ENCODE results near the gene CELF3. TPM values are rescaled to one million over a fixed set of nuclear protein-coding genes. Genes with fewer than 3 reads are reported as not detected.

Gene CELF3
- total RNA-seq, 1 experiment from 2014 or later = not detected

DNA sequence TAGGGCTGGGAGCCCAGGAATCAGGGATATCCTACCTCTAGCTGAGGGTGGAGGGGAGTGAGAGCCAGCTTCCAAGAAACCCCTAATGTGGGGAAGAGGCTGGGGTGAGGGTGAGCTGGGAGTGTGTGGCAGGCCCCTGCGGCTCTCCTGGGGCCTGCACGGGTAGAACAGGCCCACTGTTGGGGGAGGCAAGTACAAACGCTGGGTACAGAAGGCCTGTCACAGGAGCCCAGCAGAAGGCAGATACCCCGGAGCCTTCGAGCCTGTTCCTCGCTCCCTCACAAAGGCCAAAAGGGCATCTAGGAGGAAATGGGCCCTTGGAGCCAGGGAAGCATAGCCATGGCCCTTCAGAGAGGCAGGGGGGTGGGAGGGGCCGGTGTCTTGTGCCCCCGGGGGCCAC, 13.7 kb downstream of the CELF3 start:
- H3K36me3 Mint-ChIP-seq (ENCODE audit: insufficient read depth, unreplicated experiment) = peaks cover 36% of the 10 kb centered on the region
- DNase-seq (ENCODE audit: unreplicated experiment) = no peak
- POLR2A ChIA-PET = no interaction called here
- H3K27me3 Mint-ChIP-seq (ENCODE audit: insufficient read depth, unreplicated experiment) = no peaks in the 10 kb centered on the region
- no peaks in the 10 kb centered on the region for H3K9me3 Mint-ChIP-seq (ENCODE audit: unreplicated experiment)
- CTCF ChIA-PET = no interaction called here
- H3K4me3 Mint-ChIP-seq (ENCODE audit: unreplicated experiment) = no peak overlapping the region
- H3K27ac Mint-ChIP-seq (ENCODE audit: low read depth, unreplicated experiment) = no peak overlapping the region
- peaks cover 6% of the 10 kb centered on the region for H3K4me1 Mint-ChIP-seq (ENCODE audit: insufficient read depth, unreplicated experiment)
- intact Hi-C loops (cut with micrococcal nuclease) = no loop called here
- TF ChIP-seq, protein P1, sequence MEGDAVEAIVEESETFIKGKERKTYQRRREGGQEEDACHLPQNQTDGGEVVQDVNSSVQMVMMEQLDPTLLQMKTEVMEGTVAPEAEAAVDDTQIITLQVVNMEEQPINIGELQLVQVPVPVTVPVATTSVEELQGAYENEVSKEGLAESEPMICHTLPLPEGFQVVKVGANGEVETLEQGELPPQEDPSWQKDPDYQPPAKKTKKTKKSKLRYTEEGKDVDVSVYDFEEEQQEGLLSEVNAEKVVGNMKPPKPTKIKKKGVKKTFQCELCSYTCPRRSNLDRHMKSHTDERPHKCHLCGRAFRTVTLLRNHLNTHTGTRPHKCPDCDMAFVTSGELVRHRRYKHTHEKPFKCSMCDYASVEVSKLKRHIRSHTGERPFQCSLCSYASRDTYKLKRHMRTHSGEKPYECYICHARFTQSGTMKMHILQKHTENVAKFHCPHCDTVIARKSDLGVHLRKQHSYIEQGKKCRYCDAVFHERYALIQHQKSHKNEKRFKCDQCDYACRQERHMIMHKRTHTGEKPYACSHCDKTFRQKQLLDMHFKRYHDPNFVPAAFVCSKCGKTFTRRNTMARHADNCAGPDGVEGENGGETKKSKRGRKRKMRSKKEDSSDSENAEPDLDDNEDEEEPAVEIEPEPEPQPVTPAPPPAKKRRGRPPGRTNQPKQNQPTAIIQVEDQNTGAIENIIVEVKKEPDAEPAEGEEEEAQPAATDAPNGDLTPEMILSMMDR (IDR thresholded peaks at IDR 0.05; ENCODE audit: unreplicated experiment) = no peak
- BruUV-seq (replicated peaks) = no TSS peak

DNA sequence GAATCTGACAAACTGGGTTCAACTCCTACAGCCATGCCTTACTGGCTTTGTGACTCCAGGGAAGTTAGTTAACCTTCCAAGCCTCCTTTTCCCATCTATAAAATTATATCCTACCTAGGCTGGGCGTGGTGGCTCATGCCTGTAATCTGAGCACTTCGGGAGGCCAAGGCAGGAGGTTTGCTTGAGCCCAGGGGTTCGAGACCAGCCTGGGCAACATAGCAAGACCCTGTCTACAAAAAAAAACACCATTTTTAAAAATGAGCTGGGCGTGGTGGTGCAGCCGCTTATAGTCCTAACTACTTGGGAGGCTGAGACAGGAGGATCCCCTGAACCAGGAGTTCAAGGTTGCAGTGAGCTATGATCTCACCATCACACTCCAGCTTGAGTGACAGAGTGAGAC, 15.1 kb downstream of the CELF3 start:
- intact Hi-C loops (cut with micrococcal nuclease) = no loop called here
- Mint-ChIP-seq H3K27ac (ENCODE audit: low read depth, unreplicated experiment) (no peak overlapping the region), H3K27me3 (ENCODE audit: insufficient read depth, unreplicated experiment) (no peaks in the 10 kb centered on the region), H3K9me3 (ENCODE audit: unreplicated experiment) (no peaks in the 10 kb centered on the region), H3K4me1 (ENCODE audit: insufficient read depth, unreplicated experiment) (peaks cover 6% of the 10 kb centered on the region), H3K36me3 (ENCODE audit: insufficient read depth, unreplicated experiment) (peaks cover 46% of the 10 kb centered on the region), H3K4me3 (ENCODE audit: unreplicated experiment) (no peak overlapping the region)
- BruUV-seq (replicated peaks) = no TSS peak
- no peak for DNase-seq (ENCODE audit: unreplicated experiment)
- TF ChIP-seq, protein P1 (IDR thresholded peaks at IDR 0.05; ENCODE audit: unreplicated experiment) = no peak
- ChIA-PET CTCF (interaction anchor here (0.8 to 2.5 kb wide), 3 partner anchors 10 to 135 kb away, joined by 3 to 5 read pairs (median 4); no protein-coding TSS in a partner anchor), POLR2A (interaction anchor here (0.6 kb wide), 2 partner anchors 42 to 118 kb away, joined by 3 read pairs; no protein-coding TSS in a partner anchor)

DNA sequence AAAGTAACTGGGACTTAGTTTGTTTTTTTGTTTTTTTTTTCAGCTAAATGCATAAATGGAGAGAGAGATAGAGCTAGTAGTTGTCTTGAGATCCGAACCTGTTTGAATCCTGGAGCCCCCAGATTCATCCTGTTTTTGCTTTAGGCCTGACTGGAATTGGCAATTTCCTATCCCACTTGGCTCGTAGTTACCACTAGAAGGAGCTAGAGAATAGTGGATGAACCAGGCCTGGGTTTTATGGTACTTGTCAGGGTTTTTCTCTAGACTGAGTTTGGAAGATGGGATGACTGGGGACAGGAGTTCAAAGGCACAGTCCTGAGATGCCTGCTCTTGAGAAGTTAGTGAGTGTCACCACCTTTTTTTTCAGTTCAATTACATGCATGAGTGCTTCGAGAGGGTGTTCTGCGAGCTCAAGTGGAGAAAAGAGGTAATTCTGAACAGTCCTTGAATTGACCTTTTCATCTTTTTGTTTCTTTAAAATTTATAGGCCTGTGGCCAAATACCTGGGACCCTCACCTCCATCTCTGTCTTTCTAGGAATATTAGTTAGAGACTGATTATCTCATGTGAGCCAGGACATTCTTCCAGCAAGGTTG, 23.4 kb downstream of the CELF3 start:
- Mint-ChIP-seq H3K4me1 (ENCODE audit: insufficient read depth, unreplicated experiment) (no peaks in the 10 kb centered on the region), H3K27me3 (ENCODE audit: insufficient read depth, unreplicated experiment) (no peaks in the 10 kb centered on the region), H3K36me3 (ENCODE audit: insufficient read depth, unreplicated experiment) (peaks cover 63% of the 10 kb centered on the region), H3K4me3 (ENCODE audit: unreplicated experiment) (no peak overlapping the region), H3K27ac (ENCODE audit: low read depth, unreplicated experiment) (peak overlapping the region; percentile 43), H3K9me3 (ENCODE audit: unreplicated experiment) (no peaks in the 10 kb centered on the region)
- TF ChIP-seq, protein P1 (IDR thresholded peaks at IDR 0.05; ENCODE audit: unreplicated experiment) = peak; percentile 74
- CTCF ChIA-PET = interaction anchor here (0.5 to 3.1 kb wide), 29 partner anchors 9 to 653 kb away, joined by 3 to 37 read pairs (median 4); no protein-coding TSS in a partner anchor
- POLR2A ChIA-PET = interaction anchor here (0.7 to 1.7 kb wide), 4 partner anchors 42 to 294 kb away, joined by 3 to 5 read pairs (median 4); partner anchors contain the start of genes PSMB4 and SNX27
- DNase-seq (ENCODE audit: unreplicated experiment) = peak; percentile 60
- no TSS peak for BruUV-seq (replicated peaks)
- intact Hi-C loops (cut with micrococcal nuclease) = loop anchor here (1.0 to 2.0 kb wide), 4 partner anchors 42 to 159 kb away; no protein-coding TSS in a partner anchor

DNA sequence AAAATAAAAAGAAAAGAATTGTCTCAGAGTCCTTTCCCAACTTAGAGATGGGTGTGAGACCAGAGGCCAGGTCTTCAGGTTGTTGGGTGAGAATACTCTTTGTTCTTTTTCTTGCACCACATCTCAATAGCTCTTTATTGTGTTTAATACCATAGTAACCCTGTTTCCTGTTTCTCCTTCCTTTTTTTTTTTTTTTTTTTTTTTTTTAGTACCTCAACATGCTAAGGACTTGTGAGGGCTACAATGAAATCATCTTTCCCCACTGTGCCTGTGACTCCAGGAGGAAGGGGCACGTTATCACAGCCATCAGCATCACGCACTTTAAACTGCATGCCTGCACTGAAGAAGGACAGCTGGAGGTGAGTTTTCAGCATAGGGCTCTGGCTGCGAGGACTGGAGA, 24.4 kb downstream of the CELF3 start:
- Mint-ChIP-seq H3K4me3 (ENCODE audit: unreplicated experiment) (no peak overlapping the region), H3K4me1 (ENCODE audit: insufficient read depth, unreplicated experiment) (no peaks in the 10 kb centered on the region), H3K27ac (ENCODE audit: low read depth, unreplicated experiment) (no peak overlapping the region), H3K36me3 (ENCODE audit: insufficient read depth, unreplicated experiment) (peaks cover 63% of the 10 kb centered on the region), H3K27me3 (ENCODE audit: insufficient read depth, unreplicated experiment) (no peaks in the 10 kb centered on the region), H3K9me3 (ENCODE audit: unreplicated experiment) (no peaks in the 10 kb centered on the region)
- TF ChIP-seq, protein P1 (IDR thresholded peaks at IDR 0.05; ENCODE audit: unreplicated experiment) = no peak
- DNase-seq (ENCODE audit: unreplicated experiment) = no peak
- POLR2A ChIA-PET = interaction anchor here (0.7 kb wide), 1 partner anchor 53 kb away, joined by 3 read pairs; no protein-coding TSS in a partner anchor
- CTCF ChIA-PET = interaction anchor here (0.6 to 3.1 kb wide), 18 partner anchors 11 to 770 kb away, joined by 3 to 37 read pairs (median 4); no protein-coding TSS in a partner anchor
- intact Hi-C loops (cut with micrococcal nuclease) = loop anchor here (2.0 kb wide), 2 partner anchors 43 to 97 kb away; no protein-coding TSS in a partner anchor
- no TSS peak for BruUV-seq (replicated peaks)
